Spleen (tissue), 7 donors: Measurements from ENCODE around the gene FAM20C.

Experiments used
- POLR2A ChIP-seq, 3 donors: fragments of 450-650 bp; IDR thresholded peaks; one replicate each; pipeline ENCODE4 v1.5.1; 2017; ENCODE audit warnings: antibody characterized with exemption in 3 of 3, mild to moderate bottlenecking in 1 of 3
- TF ChIP-seq, protein P1 (sequence below), 11 experiments: fragments of 200-600 bp in 7 of 11; fragments of 450-650 bp in 4 of 11; sonication (generic) in 4 of 11; IDR thresholded peaks in 8 of 11; conservative IDR thresholded peaks in 3 of 11; 1 replicate in 7 of 11; 2 replicates in 4 of 11; pipeline versions ENCODE4 v1.4.0 to v1.8.0; 2016 to 2021; ENCODE audit warnings: antibody characterized with exemption in 11 of 11, inconsistent platforms in 4 of 11, mild to moderate bottlenecking in 1 of 11
- donor health status: DM: no; HTN: no; CAD: no; lungs with moderate emphysema.
- donor health status: DM: no; HTN: no; CAD: no.
- donor health status: DM: no; HTN: no; CAD: no.

DNA sequence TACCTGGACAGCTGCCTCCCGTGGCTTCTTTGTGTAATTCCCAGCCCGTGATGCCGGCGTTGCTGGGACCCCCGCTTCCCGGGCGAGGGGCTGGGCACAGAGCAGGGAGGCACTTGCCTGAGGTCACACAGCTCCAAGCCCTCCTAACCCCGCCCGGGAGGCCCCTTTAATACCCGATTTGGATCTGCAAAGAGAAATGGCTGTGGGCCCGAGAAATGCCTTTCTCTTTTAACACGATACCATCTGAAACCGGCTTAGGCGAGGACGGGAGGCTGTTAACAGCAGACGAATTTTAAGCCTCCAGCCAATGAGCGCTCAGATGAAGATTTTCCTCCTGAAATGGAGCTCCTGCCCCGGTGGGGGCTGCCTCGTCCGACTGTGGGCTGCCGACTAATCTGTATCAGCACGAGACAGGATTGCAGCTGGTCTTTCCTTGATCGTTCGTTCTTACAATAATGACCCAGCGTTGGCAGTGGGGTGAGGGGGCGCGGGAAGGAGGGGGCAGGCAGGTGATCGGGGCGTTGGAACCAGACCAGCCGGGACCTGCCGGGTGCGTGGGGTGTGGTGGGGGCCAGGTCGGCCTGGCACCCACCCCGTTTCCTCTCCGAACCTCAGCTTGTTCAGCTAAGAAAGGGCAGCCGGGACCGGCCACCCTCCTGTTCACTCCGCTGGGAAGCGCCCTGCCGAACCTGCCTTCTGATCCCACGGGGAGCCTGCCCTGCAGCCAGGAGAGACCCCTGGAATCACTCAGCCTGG is 61.4 kb downstream of the FAM20C start:
- TF ChIP-seq, protein P1, sequence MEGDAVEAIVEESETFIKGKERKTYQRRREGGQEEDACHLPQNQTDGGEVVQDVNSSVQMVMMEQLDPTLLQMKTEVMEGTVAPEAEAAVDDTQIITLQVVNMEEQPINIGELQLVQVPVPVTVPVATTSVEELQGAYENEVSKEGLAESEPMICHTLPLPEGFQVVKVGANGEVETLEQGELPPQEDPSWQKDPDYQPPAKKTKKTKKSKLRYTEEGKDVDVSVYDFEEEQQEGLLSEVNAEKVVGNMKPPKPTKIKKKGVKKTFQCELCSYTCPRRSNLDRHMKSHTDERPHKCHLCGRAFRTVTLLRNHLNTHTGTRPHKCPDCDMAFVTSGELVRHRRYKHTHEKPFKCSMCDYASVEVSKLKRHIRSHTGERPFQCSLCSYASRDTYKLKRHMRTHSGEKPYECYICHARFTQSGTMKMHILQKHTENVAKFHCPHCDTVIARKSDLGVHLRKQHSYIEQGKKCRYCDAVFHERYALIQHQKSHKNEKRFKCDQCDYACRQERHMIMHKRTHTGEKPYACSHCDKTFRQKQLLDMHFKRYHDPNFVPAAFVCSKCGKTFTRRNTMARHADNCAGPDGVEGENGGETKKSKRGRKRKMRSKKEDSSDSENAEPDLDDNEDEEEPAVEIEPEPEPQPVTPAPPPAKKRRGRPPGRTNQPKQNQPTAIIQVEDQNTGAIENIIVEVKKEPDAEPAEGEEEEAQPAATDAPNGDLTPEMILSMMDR (IDR thresholded peaks at IDR 0.05 in 8 of 11, conservative IDR thresholded peaks at IDR 0.05 in 3 of 11) = no peak
- TF ChIP-seq POLR2A (IDR thresholded peaks at IDR 0.05) = no peak
